CD4-positive, alpha-beta memory T cell (primary cell): ENCODE data around the gene FBLN2. TPM values are rescaled to one million over a fixed set of nuclear protein-coding genes. Genes with fewer than 3 reads are reported as not detected.
A peak's percentile ranks its signal among the peaks of the same experiment; 100 is the strongest.

Experiments
- CTCF ChIA-PET: fragments of 350-600 bp; sonication (Branson Sonifier 250); formaldehyde crosslinking; loops from one replicate; lab custom pipeline; 2021; ENCODE audit warnings: inconsistent platforms; ENCODE audit not compliant: partially characterized antibody; lab: Charles Lee
- POLR2A ChIA-PET: fragments of 350-600 bp; sonication (Branson Sonifier 250); formaldehyde crosslinking; loops from one replicate; lab custom pipeline; 2021; ENCODE audit not compliant: partially characterized antibody; lab: Charles Lee
- DNase-seq, 5 donors: peaks; one replicate each; pipeline versions ENCODE4 v3.0.0 to v3.0.0-alpha.2; 2020 to 2022; ENCODE audit warnings: mixed read lengths in 1 of 5
- H3K27ac ChIP-seq: one replicate; pipeline ENCODE4 v1.7.0; 2013; ENCODE audit warnings: low read depth, low read length
- H3K27me3 ChIP-seq: 2 replicates; pipeline ENCODE4 v1.7.0; 2013; ENCODE audit warnings: mild to moderate bottlenecking, low read length, moderate library complexity; ENCODE audit not compliant: insufficient read depth
- H3K36me3 ChIP-seq: 2 replicates; pipeline ENCODE4 v1.7.0; 2013; ENCODE audit warnings: mild to moderate bottlenecking, low read length, moderate library complexity; ENCODE audit not compliant: insufficient read depth
- H3K4me1 ChIP-seq: 2 replicates; pipeline ENCODE4 v1.7.0; 2013; ENCODE audit warnings: mild to moderate bottlenecking, low read length, moderate library complexity; ENCODE audit not compliant: insufficient read depth
- H3K4me3 ChIP-seq, 2 donors: one replicate each; pipeline ENCODE4 v1.7.0; 2013; ENCODE audit warnings: low read length in 2 of 2, mild to moderate bottlenecking in 1 of 2
- H3K9me3 ChIP-seq, 2 donors: one replicate each; pipeline ENCODE4 v1.7.0; 2013; ENCODE audit warnings: low read length in 2 of 2, control low read depth in 1 of 2; ENCODE audit not compliant: control insufficient read depth in 1 of 2
- H3K27ac Mint-ChIP-seq, 7 donors: one replicate each; pipeline ENCODE4 v1.8.0; 2020 to 2021; ENCODE audit warnings: mixed read lengths in 7 of 7, mild to moderate bottlenecking in 6 of 7, inconsistent platforms in 3 of 7, moderate library complexity in 3 of 7
- H3K27me3 Mint-ChIP-seq, 2 donors: one replicate each; pipeline ENCODE4 v1.8.0; 2020 to 2021; ENCODE audit warnings: mixed read lengths in 2 of 2
- H3K36me3 Mint-ChIP-seq, 2 donors: one replicate each; pipeline ENCODE4 v1.8.0; 2020 to 2021; ENCODE audit warnings: mixed read lengths in 2 of 2, inconsistent platforms in 1 of 2, mild to moderate bottlenecking in 1 of 2
- H3K4me1 Mint-ChIP-seq, 4 donors: one replicate each; pipeline ENCODE4 v1.8.0; 2020 to 2021; ENCODE audit warnings: mixed read lengths in 4 of 4, mild to moderate bottlenecking in 1 of 4
- H3K4me3 Mint-ChIP-seq, 8 donors: one replicate each; pipeline ENCODE4 v1.8.0; 2020 to 2021; ENCODE audit warnings: mixed read lengths in 8 of 8, mild to moderate bottlenecking in 7 of 8, moderate library complexity in 6 of 8, inconsistent platforms in 3 of 8
- H3K9me3 Mint-ChIP-seq, 8 donors: one replicate each; pipeline ENCODE4 v1.8.0; 2020 to 2021; ENCODE audit warnings: mixed read lengths in 8 of 8, mild to moderate bottlenecking in 5 of 8, inconsistent platforms in 3 of 8, moderate library complexity in 1 of 8
- intact Hi-C: fragments of 100-400 bp; cut with micrococcal nuclease; formaldehyde crosslinking; loops from one replicate; pipeline ENCODE4 v1.15.1; 2023
- polyA plus RNA-seq, 2 donors: library from polyadenylated mRNA; unstranded; fragments of 300-500 nt; fragmentation: Illumina TruSeq; gene quantifications; one replicate each; pipeline ENCODE4 v1.2.3, GENCODE V29; 2021
- total RNA-seq, 2 experiments: library from RNA; stranded (reverse); gene quantifications; one replicate each; pipeline ENCODE4 v1.2.3, GENCODE V29; 2021

The FBLN2 gene
- total and polyA plus RNA-seq, 4 experiments from 2014 or later, result not detected

DNA sequence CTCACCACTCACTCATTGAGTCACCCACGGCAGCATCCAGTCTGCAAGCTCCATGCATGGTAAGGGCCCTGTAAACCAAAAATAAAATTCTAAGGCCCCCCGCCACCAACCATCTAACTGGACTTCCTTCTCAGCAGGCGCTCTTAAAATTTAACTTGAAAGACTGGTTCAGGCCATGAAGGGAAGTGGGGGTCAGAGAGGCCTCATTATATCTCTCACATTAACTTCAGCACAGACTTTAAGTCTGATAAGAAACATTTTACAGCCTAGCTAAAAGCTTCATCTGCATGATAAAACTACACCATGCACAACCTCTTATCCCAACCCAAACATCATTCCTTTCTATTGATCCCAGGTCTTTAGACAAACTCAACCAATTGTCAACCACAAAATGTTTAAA is 38.5 kb downstream of the FBLN2 start:
- no peaks in the 10 kb centered on the region for H3K4me1 Mint-ChIP-seq
- no peaks in the 10 kb centered on the region for H3K4me1 ChIP-seq
- H3K27me3 ChIP-seq, result no peaks in the 10 kb centered on the region
- intact Hi-C loops, result no loop called here
- H3K27ac ChIP-seq, result no peak overlapping the region
- DNase-seq, result no peak
- no peaks in the 10 kb centered on the region for H3K27me3 Mint-ChIP-seq
- ChIA-PET CTCF (interaction anchor here (1.5 to 1.7 kb wide), 2 partner anchors 298 to 496 kb away, joined by 3 to 4 read pairs; no protein-coding TSS in a partner anchor), POLR2A (no interaction called here)
- no peaks in the 10 kb centered on the region for H3K9me3 ChIP-seq
- H3K4me3 ChIP-seq, result no peak overlapping the region
- H3K36me3 Mint-ChIP-seq, result no peaks in the 10 kb centered on the region
- no peaks in the 10 kb centered on the region for H3K36me3 ChIP-seq
- no peak overlapping the region for H3K4me3 Mint-ChIP-seq
- H3K27ac Mint-ChIP-seq, result no peak overlapping the region
- peaks cover 0 to 2% (median 0%) of the 10 kb centered on the region in 8 donors for H3K9me3 Mint-ChIP-seq

DNA sequence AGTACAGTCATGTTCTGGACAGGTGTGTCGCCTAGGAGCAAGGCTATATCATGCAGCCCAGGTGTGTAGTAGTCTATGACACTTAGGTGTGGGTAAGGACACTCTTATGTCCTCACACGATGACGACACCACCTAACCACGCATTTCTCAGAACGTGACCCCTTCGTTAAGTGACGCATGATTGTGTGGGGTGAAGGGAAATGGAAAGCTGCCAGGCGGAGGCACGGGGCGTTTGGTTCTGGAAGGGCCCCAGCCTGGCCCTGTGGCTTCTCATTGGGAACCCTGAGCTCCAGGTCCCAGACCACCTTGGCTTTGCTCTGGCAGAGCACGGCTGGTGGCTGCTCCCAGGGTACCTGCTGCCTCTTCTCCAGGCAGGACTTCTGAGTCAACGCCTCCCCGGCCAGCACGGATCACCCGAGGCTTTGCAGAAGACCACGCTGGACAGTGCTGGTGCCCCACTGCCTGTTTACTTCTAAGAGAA is 39.3 kb downstream of the FBLN2 start:
- intact Hi-C loops, result no loop called here
- H3K9me3 ChIP-seq, result no peaks in the 10 kb centered on the region
- Mint-ChIP-seq H3K4me3 (no peak overlapping the region), H3K27ac (no peak overlapping the region), H3K4me1 (no peaks in the 10 kb centered on the region), H3K9me3 (peaks cover 0 to 2% (median 0%) of the 10 kb centered on the region in 8 donors), H3K27me3 (no peaks in the 10 kb centered on the region), H3K36me3 (no peaks in the 10 kb centered on the region)
- no peak for DNase-seq
- no peaks in the 10 kb centered on the region for H3K4me1 ChIP-seq
- ChIA-PET CTCF (interaction anchor here (1.5 kb wide), 1 partner anchor 297 kb away, joined by 3 read pairs; no protein-coding TSS in a partner anchor), POLR2A (no interaction called here)
- no peaks in the 10 kb centered on the region for H3K27me3 ChIP-seq
- no peaks in the 10 kb centered on the region for H3K36me3 ChIP-seq
- H3K4me3 ChIP-seq, result no peak overlapping the region
- H3K27ac ChIP-seq, result no peak overlapping the region

DNA sequence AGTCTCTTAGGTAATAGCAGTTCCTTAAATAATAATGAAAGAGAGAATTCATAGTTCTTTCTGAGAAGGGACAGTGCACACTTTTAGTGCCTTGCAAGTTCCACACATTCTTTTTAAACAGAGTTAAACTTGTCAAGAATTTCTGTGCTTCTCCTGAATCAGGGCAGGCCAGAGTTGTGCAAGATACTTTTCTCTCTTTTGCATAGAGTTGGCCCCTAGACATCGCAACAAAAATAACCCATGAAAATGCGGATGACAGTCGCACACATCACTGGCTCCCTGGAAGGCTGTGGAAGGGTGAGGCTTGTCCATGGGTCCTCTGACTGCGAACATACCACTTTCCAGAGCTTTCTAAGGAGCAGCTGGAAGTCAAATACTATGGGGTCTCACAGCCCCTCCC is 40.1 kb downstream of the FBLN2 start:
- Mint-ChIP-seq H3K4me1 (no peaks in the 10 kb centered on the region), H3K27ac (no peak overlapping the region), H3K4me3 (no peak overlapping the region), H3K27me3 (no peaks in the 10 kb centered on the region), H3K36me3 (no peaks in the 10 kb centered on the region), H3K9me3 (peaks cover 0 to 2% (median 0%) of the 10 kb centered on the region in 8 donors)
- no peak overlapping the region for H3K4me3 ChIP-seq
- no peaks in the 10 kb centered on the region for H3K4me1 ChIP-seq
- no peak overlapping the region for H3K27ac ChIP-seq
- intact Hi-C loops, result no loop called here
- ChIA-PET POLR2A (no interaction called here), CTCF (no interaction called here)
- H3K27me3 ChIP-seq, result no peaks in the 10 kb centered on the region
- no peaks in the 10 kb centered on the region for H3K36me3 ChIP-seq
- DNase-seq, result no peak
- H3K9me3 ChIP-seq, result no peaks in the 10 kb centered on the region

DNA sequence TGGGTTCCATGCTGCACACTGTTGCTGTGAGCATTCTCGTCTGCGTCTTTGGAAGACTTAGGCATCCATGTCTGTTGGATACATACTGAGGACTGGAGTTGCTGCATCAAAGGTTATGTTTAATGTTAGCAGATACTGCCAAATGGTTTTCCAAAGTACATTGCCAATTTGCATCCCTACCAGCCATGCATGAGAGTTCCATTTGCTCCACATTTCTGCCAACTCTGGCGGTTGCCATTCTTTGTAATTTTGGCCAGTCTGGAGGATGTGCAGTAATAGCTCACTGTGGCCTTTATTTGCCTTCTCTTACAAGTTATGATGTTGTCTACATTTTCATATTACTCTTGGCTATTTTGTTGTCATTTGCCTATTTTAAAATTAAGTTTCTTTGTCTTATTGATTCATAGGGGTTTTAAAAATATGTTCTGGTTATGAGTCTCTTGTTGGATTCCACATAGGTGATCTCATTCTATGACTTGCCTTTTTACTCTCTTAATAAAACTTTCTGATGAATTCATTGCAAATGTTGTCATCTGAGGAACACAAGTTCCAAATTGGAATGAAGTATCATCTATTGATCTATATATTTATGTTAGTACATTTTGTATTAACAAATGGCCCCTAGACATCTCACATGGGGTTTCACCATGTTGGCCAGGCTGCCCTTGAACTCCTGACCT is 42.1 kb downstream of the FBLN2 start:
- Mint-ChIP-seq H3K9me3 (peaks cover 0 to 2% (median 0%) of the 10 kb centered on the region in 8 donors), H3K27ac (peak overlapping the region in 1 of 7 donors; percentile 5), H3K4me1 (no peaks in the 10 kb centered on the region), H3K4me3 (no peak overlapping the region), H3K36me3 (no peaks in the 10 kb centered on the region), H3K27me3 (peaks cover 2 to 4% of the 10 kb centered on the region in 2 donors)
- DNase-seq, result no peak
- ChIA-PET CTCF (no interaction called here), POLR2A (no interaction called here)
- Histone ChIP-seq H3K4me1 (no peaks in the 10 kb centered on the region), H3K27ac (no peak overlapping the region), H3K36me3 (no peaks in the 10 kb centered on the region), H3K9me3 (no peaks in the 10 kb centered on the region), H3K4me3 (no peak overlapping the region), H3K27me3 (no peaks in the 10 kb centered on the region)
- intact Hi-C loops, result no loop called here

DNA sequence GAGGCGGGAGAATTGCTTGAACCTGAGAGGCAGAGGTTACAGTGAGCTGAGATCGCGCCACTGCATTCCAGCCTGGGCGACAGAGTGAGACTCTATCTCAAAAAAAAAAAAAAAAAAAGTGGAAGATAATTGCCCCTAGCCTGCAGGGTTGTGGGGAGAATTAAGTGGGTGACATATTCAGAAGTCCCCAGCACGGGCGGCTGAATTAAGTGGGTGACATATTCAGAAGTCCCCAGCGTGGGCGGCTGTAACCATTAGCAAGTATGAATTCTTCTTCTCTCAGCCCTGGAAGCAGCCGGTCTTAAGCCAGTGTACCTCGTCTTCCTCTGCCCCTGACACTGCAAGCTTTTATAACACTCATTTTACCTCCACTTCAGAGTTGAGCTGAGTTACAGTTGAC is 44.7 kb downstream of the FBLN2 start:
- Histone ChIP-seq H3K4me3 (no peak overlapping the region), H3K9me3 (no peaks in the 10 kb centered on the region), H3K27me3 (no peaks in the 10 kb centered on the region), H3K36me3 (no peaks in the 10 kb centered on the region), H3K27ac (no peak overlapping the region), H3K4me1 (no peaks in the 10 kb centered on the region)
- Mint-ChIP-seq H3K36me3 (no peaks in the 10 kb centered on the region), H3K27me3 (peaks cover 5 to 9% of the 10 kb centered on the region in 2 donors), H3K4me3 (no peak overlapping the region), H3K27ac (peak overlapping the region in 1 of 7 donors; percentile 4), H3K4me1 (no peaks in the 10 kb centered on the region), H3K9me3 (peaks cover 0 to 2% (median 0%) of the 10 kb centered on the region in 8 donors)
- CTCF ChIA-PET, result no interaction called here
- no peak for DNase-seq
- intact Hi-C loops, result no loop called here
- POLR2A ChIA-PET, result no interaction called here

DNA sequence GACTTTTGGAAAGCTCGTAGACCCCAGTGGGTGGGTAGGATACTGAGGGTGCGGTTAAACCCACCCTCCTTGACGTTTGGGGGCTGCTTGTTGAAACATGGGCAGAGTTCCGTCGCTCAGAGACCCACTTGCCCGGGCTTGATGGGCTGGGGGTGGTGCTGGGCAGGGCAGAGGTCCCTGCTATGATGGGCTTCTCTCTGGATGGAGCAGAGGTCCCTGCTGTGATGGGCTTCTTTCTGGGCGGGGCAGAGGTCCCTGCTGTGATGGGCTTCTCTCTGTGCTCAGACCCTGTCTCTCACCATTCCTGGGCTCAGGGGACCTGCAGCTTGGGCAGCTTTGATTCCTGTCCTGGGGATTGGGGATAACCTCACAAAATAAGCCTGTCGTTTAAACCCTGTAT is 45.2 kb downstream of the FBLN2 start:
- CTCF ChIA-PET, result no interaction called here
- intact Hi-C loops, result no loop called here

DNA sequence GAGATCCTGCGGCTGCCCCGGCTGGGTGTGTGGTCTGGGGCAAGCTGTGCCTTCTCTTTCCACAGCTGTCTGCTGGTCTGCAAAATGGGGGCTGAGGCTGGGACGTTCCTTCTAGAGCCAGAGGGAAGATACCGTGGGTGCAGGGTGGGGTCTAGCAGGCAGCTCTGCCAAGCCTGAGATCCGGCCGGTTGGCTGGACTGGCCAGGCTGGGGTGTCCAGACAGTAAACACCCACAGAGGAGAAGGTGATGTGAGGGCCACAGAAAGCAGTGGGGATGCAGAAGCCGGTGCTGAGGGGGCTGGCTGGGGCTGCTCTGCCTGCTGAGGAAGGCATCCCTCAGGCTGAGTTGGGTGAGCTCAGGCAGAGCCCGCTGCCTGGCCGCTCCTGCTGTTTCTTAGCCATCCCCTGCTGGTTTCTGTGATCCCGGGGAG is 46.1 kb downstream of the FBLN2 start:
- Histone ChIP-seq H3K27me3 (no peaks in the 10 kb centered on the region), H3K4me3 (no peak overlapping the region), H3K27ac (no peak overlapping the region), H3K4me1 (no peaks in the 10 kb centered on the region), H3K9me3 (no peaks in the 10 kb centered on the region), H3K36me3 (no peaks in the 10 kb centered on the region)
- DNase-seq, result no peak
- ChIA-PET CTCF (no interaction called here), POLR2A (no interaction called here)
- Mint-ChIP-seq H3K9me3 (peaks cover 0 to 1% (median 0%) of the 10 kb centered on the region in 8 donors), H3K36me3 (no peaks in the 10 kb centered on the region), H3K27ac (no peak overlapping the region), H3K27me3 (peaks cover 5 to 14% of the 10 kb centered on the region in 2 donors), H3K4me3 (no peak overlapping the region), H3K4me1 (no peaks in the 10 kb centered on the region)
- intact Hi-C loops, result no loop called here

More for the DNA sequence above, 45.2 kb downstream of the FBLN2 start:
- no peaks in the 10 kb centered on the region for H3K9me3 ChIP-seq
- DNase-seq, result no peak
- H3K27ac ChIP-seq, result no peak overlapping the region
- no peak overlapping the region for H3K4me3 ChIP-seq
- no peaks in the 10 kb centered on the region for H3K27me3 ChIP-seq
- H3K4me1 ChIP-seq, result no peaks in the 10 kb centered on the region
- H3K36me3 Mint-ChIP-seq, result no peaks in the 10 kb centered on the region
- no peaks in the 10 kb centered on the region for H3K36me3 ChIP-seq
- H3K4me3 Mint-ChIP-seq, result no peak overlapping the region
- peaks cover 0 to 3% (median 0%) of the 10 kb centered on the region in 8 donors for H3K9me3 Mint-ChIP-seq
- H3K4me1 Mint-ChIP-seq, result no peaks in the 10 kb centered on the region
- POLR2A ChIA-PET, result no interaction called here
- H3K27ac Mint-ChIP-seq, result no peak overlapping the region
- H3K27me3 Mint-ChIP-seq, result peaks cover 5 to 13% of the 10 kb centered on the region in 2 donors
